GM13976 (cell line): ENCODE data around the gene FUOM.
A peak's percentile ranks its signal among the peaks of the same experiment; 100 is the strongest.
"Not testable (repeated sequence)": the region's sequence is repeated elsewhere in the genome, so short reads cannot be mapped to it uniquely, and the experiment has no call there.

ENCODE experiments used
- DNase-seq: peaks from one replicate; pipeline ENCODE4 v3.0.0; 2012; ENCODE audit warnings: low spot score
- CTCF ChIP-seq: IDR thresholded peaks from 2 replicates; pipeline ENCODE4 v1.5.1; 2012; ENCODE audit warnings: borderline replicate concordance, mild to moderate bottlenecking; ENCODE audit not compliant: insufficient read depth; ENCODE audit errors: extremely low read depth, missing control alignments, control extremely low read depth
- in situ Hi-C: fragments of 300-500 bp; cut with MboI; formaldehyde crosslinking; loops from one replicate; pipeline ENCODE4 v1.12.0; 2022; ENCODE audit warnings: low sequenced_read_pairs, mixed read lengths, inconsistent platforms; ENCODE audit not compliant: unreplicated experiment

FUOM gene

GRCh38 chr10:133388973-133389818 lies 31.4 kb upstream of the FUOM start:
- in situ Hi-C loops, result no loop called here
- DNase-seq, result peak; percentile 88
- no peak for TF ChIP-seq CTCF

DNA sequence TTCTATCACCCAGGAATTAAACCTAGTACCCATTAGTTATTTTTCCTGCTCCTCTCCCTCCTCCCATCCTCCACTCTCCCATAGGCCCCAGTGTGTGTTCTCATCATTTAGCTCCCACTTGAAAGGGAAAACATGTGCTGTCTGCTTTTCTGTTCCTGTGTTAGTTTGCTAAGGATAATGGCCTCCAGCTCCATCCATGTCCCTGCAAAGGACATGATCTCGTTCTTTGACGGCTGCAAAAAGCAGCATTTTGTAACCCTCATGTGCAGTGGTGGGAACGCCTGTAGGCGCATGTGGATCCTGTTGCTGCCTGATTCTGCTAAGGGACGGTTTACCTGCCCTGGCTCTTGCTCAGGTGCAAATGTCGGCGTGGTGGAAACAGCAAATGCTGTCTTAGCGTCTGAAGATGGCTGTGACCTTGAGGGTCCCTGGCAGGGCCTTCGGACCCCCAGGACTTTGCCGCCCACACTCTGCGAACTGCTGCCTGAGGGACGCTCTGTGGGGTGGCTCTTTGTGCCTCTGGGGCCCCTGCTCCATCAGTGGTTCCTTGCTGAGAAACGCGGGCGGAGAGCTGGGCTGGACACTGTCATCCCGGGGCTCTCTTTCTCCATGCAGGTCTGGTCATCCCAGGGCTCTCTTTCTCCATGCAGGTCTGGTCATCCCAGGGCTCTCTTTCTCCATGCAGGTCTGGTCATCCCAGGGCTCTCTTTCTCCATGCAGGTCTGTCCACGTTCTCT lies 30.6 kb upstream of the FUOM start:
- DNase-seq, result no peak
- no peak for TF ChIP-seq CTCF
- in situ Hi-C loops, result no loop called here

DNA sequence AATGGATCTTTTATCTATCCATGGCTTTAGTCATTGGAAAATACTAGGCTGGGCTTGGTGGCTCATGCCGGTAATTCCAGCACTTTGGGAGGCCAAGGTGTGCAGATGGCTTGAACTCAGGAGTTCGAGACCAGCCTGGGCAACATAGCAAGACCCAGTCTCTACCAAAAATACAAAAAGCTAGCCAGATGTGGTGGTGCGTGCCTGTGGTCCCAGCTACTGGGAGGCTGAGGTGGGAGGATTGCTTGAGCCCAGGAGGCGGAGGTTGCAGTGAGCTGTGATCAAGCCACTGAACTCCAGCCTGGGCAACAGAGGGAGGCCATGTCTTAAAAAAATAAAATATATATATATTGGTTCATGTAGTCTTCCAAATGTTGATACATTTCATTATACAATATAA lies 29.1 kb upstream of the FUOM start:
- in situ Hi-C loops, DNase-seq: not testable (repeated sequence)

GRCh38 chr10:133385214-133385613 lies 27.4 kb upstream of the FUOM start:
- in situ Hi-C loops, result no loop called here
- TF ChIP-seq CTCF, result no peak
- DNase-seq, result no peak

DNA sequence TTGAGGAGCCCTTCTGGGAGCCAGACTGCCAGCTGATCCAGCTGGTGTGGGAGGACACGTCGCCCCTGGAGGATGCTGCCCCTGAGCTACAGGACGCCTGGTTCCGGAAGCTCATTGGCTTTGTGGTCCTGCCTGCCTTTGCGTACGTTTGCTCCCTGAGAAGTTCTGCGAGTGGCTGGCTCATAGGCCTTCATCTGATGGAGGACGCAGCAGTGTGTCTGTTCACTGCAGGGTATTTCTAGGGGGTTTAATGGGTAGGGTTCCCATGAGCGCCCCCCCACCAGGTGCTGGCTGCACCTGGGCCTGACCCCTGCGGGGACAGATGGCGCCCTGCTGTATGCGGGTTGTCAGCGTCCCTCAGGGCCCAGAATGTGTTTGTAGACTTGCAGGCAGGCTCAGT lies 26.3 kb upstream of the FUOM start:
- no peak for DNase-seq
- in situ Hi-C loops, result no loop called here
- no peak for TF ChIP-seq CTCF

DNA sequence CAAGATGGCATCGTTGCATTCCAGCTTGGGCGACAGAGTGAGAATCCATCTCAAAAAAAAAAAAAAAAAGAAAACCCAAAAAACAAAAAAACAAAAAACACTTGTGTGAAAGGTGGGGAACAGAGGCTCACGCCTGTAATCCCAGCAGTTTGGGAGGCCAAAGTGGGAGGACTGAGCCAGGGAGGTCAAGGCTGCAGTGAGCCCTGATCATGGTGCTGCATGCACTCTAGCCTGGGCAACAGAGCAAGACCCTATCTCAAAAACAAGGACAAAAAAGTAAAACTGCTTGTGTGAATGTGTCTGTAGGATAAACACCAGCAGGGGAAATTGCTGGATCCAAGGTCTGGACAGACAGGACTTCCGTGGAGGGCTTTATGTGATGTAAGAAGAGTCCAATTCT lies 25.7 kb upstream of the FUOM start:
- DNase-seq, result no peak
- in situ Hi-C loops, result no loop called here
- no peak for TF ChIP-seq CTCF

DNA sequence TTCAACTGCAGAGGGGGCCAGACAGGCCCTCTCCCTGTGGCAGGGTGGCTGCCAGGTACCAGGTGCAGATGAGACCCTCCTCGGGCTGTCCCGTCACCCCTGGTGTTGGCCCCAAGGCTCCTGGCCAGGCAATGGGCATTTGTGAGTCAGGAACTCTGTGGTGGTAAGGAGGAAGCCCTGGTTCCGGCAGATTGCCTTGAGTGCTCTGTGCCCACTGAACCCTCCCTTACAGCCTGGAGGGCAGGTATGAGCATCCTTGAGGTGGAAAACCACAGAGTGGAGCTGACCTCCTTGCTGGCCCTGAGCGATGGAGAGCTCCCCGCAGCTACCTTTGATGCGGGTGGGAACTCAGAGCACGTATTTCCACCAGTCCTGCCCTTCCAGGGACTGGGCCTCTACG lies 23.2 kb upstream of the FUOM start:
- DNase-seq, result no peak
- no peak for TF ChIP-seq CTCF
- in situ Hi-C loops, result no loop called here
